HepG2 (cell line): Measurements from ENCODE around the gene CDK7. TPM values are rescaled to one million over a fixed set of nuclear protein-coding genes. Genes with fewer than 3 reads are reported as not detected.

ENCODE experiments used
- CENPBD1 ChIP-seq: sonication (generic); formaldehyde crosslinking; IDR thresholded peaks from 2 replicates; pipeline ENCODE4 v1.8.0; 2022; ENCODE audit warnings: missing genetic modification reagents, low read depth, mild to moderate bottlenecking, borderline replicate concordance
- EED ChIP-seq: sonication (generic); formaldehyde crosslinking; IDR thresholded peaks from 2 replicates; pipeline ENCODE4 v1.5.0; 2020; ENCODE audit warnings: mild to moderate bottlenecking, missing genetic modification reagents
- GLI4 ChIP-seq: sonication (generic); formaldehyde crosslinking; IDR thresholded peaks from 2 replicates; pipeline ENCODE4 v1.5.1; 2020; ENCODE audit warnings: missing genetic modification reagents, mild to moderate bottlenecking, moderate library complexity, borderline replicate concordance
- KDM3A ChIP-seq: IDR thresholded peaks from 2 replicates; pipeline ENCODE4 v1.6.1; 2018; ENCODE audit warnings: low read depth, missing compliant biosample characterization
- KDM4B ChIP-seq: sonication (generic); formaldehyde crosslinking; IDR thresholded peaks from 2 replicates; pipeline ENCODE4 v1.4.0; 2020; ENCODE audit warnings: missing genetic modification reagents
- MIER3 ChIP-seq: IDR thresholded peaks from 2 replicates; pipeline ENCODE4 v1.6.1; 2016; ENCODE audit warnings: missing compliant biosample characterization, borderline replicate concordance
- NCOA1 ChIP-seq: sonication (generic); formaldehyde crosslinking; IDR thresholded peaks from 2 replicates; pipeline ENCODE4 v1.9.0; 2021; ENCODE audit warnings: missing genetic modification reagents
- TRIM22 ChIP-seq: fragments of 450-650 bp; IDR thresholded peaks from 2 replicates; pipeline ENCODE4 v1.6.1; 2017
- ZBTB33 ChIP-seq: sonication (generic); formaldehyde crosslinking; IDR thresholded peaks from 2 replicates; pipeline ENCODE4 v1.4.0; 2020; ENCODE audit warnings: missing genetic modification reagents
- ZNF20 ChIP-seq: sonication (generic); formaldehyde crosslinking; IDR thresholded peaks from 2 replicates; pipeline ENCODE4 v1.4.0; 2020; ENCODE audit warnings: mild to moderate bottlenecking, moderate library complexity, missing genetic modification reagents
- ZNF644 ChIP-seq: IDR thresholded peaks from 2 replicates; pipeline ENCODE4 v1.6.1; 2016; ENCODE audit warnings: low read depth
- ZNF75D ChIP-seq: sonication (generic); formaldehyde crosslinking; IDR thresholded peaks from 2 replicates; pipeline ENCODE4 v1.8.1; 2023; ENCODE audit warnings: missing genetic modification reagents, mild to moderate bottlenecking, borderline replicate concordance
- ZNF879 ChIP-seq: sonication (generic); formaldehyde crosslinking; IDR thresholded peaks from 2 replicates; pipeline ENCODE4 v1.8.1; 2023; ENCODE audit warnings: missing genetic modification reagents
- polyA plus RNA-seq, 8 experiments: library from polyadenylated mRNA; depleted of rRNA in 3 of 8; stranded (reverse) in 7 of 8; unstranded in 1 of 8; fragments of >200 nt; fragmentation: Illumina TruSeq in 4 of 8; extraction: Trizol in 4 of 8; gene quantifications; 2 replicates each; pipeline versions ENCODE4 v1.2.1 to v1.2.3, GENCODE V29; 2011 to 2016; ENCODE audit warnings: low read depth in 4 of 8, missing spikeins in 1 of 8, mixed read lengths in 1 of 8; ENCODE audit not compliant: insufficient read depth in 1 of 8
- total RNA-seq, 5 experiments: library from RNA; depleted of rRNA; stranded (reverse); fragments of >200 nt; fragmentation: Illumina TruSeq; extraction: Trizol; gene quantifications; 2 replicates each; pipeline ENCODE4 v1.2.3, GENCODE V29; 2016; ENCODE audit warnings: low read depth in 1 of 5
- TF ChIP-seq, protein P1 (sequence below): IDR thresholded peaks from 2 replicates; pipeline ENCODE4 v1.4.0; 2020; ENCODE audit warnings: mild to moderate bottlenecking, missing genetic modification reagents
- TF ChIP-seq, protein P2 (sequence below): sonication (generic); formaldehyde crosslinking; IDR thresholded peaks from 2 replicates; pipeline ENCODE4 v1.4.0; 2020; ENCODE audit warnings: mild to moderate bottlenecking, missing genetic modification reagents
- TF ChIP-seq, protein P3 (sequence below): sonication (generic); formaldehyde crosslinking; IDR thresholded peaks from 2 replicates; pipeline ENCODE4; 2020; ENCODE audit warnings: missing genetic modification reagents, mild to moderate bottlenecking, borderline replicate concordance

Gene CDK7
- total and polyA plus RNA-seq, 2 of the 13 experiments (the other 11 are each of a cell fraction or from before 2014, with no cell fraction given), result 41.2 to 54.9 TPM

GRCh38 chr5:69189162-69190086 is 45.3 kb upstream of the CDK7 start, which contains the start of gene CENPH (continued):
- TF ChIP-seq, protein P1, sequence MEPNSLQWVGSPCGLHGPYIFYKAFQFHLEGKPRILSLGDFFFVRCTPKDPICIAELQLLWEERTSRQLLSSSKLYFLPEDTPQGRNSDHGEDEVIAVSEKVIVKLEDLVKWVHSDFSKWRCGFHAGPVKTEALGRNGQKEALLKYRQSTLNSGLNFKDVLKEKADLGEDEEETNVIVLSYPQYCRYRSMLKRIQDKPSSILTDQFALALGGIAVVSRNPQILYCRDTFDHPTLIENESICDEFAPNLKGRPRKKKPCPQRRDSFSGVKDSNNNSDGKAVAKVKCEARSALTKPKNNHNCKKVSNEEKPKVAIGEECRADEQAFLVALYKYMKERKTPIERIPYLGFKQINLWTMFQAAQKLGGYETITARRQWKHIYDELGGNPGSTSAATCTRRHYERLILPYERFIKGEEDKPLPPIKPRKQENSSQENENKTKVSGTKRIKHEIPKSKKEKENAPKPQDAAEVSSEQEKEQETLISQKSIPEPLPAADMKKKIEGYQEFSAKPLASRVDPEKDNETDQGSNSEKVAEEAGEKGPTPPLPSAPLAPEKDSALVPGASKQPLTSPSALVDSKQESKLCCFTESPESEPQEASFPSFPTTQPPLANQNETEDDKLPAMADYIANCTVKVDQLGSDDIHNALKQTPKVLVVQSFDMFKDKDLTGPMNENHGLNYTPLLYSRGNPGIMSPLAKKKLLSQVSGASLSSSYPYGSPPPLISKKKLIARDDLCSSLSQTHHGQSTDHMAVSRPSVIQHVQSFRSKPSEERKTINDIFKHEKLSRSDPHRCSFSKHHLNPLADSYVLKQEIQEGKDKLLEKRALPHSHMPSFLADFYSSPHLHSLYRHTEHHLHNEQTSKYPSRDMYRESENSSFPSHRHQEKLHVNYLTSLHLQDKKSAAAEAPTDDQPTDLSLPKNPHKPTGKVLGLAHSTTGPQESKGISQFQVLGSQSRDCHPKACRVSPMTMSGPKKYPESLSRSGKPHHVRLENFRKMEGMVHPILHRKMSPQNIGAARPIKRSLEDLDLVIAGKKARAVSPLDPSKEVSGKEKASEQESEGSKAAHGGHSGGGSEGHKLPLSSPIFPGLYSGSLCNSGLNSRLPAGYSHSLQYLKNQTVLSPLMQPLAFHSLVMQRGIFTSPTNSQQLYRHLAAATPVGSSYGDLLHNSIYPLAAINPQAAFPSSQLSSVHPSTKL (CRISPR knock-in tag), result no peak; the same call in 1 of the 2 replicates
- no peak for TF ChIP-seq ZNF644 (CRISPR knock-in tag)
- no peak for TF ChIP-seq TRIM22
- TF ChIP-seq MIER3 (CRISPR knock-in tag), result no peak
- TF ChIP-seq ZBTB33 (CRISPR knock-in tag), result no peak
- no peak for TF ChIP-seq KDM4B (CRISPR knock-in tag)
- no peak for TF ChIP-seq ZNF879
- TF ChIP-seq GLI4 (CRISPR knock-in tag), result 0 out of 2 replicates have a peak, but pooled peaks have one; percentile 37
- no peak for TF ChIP-seq EED
- no peak for TF ChIP-seq NCOA1 (CRISPR knock-in tag)
- TF ChIP-seq CENPBD1 (CRISPR knock-in tag), result no peak
- TF ChIP-seq, protein P2, sequence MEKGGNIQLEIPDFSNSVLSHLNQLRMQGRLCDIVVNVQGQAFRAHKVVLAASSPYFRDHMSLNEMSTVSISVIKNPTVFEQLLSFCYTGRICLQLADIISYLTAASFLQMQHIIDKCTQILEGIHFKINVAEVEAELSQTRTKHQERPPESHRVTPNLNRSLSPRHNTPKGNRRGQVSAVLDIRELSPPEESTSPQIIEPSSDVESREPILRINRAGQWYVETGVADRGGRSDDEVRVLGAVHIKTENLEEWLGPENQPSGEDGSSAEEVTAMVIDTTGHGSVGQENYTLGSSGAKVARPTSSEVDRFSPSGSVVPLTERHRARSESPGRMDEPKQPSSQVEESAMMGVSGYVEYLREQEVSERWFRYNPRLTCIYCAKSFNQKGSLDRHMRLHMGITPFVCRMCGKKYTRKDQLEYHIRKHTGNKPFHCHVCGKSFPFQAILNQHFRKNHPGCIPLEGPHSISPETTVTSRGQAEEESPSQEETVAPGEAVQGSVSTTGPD (CRISPR knock-in tag), result no peak
- TF ChIP-seq, protein P3, sequence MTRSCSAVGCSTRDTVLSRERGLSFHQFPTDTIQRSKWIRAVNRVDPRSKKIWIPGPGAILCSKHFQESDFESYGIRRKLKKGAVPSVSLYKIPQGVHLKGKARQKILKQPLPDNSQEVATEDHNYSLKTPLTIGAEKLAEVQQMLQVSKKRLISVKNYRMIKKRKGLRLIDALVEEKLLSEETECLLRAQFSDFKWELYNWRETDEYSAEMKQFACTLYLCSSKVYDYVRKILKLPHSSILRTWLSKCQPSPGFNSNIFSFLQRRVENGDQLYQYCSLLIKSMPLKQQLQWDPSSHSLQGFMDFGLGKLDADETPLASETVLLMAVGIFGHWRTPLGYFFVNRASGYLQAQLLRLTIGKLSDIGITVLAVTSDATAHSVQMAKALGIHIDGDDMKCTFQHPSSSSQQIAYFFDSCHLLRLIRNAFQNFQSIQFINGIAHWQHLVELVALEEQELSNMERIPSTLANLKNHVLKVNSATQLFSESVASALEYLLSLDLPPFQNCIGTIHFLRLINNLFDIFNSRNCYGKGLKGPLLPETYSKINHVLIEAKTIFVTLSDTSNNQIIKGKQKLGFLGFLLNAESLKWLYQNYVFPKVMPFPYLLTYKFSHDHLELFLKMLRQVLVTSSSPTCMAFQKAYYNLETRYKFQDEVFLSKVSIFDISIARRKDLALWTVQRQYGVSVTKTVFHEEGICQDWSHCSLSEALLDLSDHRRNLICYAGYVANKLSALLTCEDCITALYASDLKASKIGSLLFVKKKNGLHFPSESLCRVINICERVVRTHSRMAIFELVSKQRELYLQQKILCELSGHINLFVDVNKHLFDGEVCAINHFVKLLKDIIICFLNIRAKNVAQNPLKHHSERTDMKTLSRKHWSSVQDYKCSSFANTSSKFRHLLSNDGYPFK (CRISPR knock-in tag), result peak; percentile 86; the same call in 1 of the 2 replicates
- 0 out of 2 replicates have a peak, but pooled peaks have one; percentile 25 for TF ChIP-seq ZNF20 (CRISPR knock-in tag)
- TF ChIP-seq KDM3A (CRISPR knock-in tag), result peak; percentile 84; the same call in 1 of the 2 replicates
- no peak for TF ChIP-seq ZNF75D
